ENCODE measurements around the gene NKIRAS2.

- TF ChIP-seq RAD21 (IDR thresholded peaks at IDR 0.05; ENCODE audit: low read length) = no peak
- peak; percentile 82 for TF ChIP-seq CTCF (IDR thresholded peaks at IDR 0.05)
- peak in 1 of 2 experiments; percentile 19; a peak in 1 of 4 replicates for TF ChIP-seq EP300 (IDR thresholded peaks at IDR 0.05; ENCODE audit: borderline replicate concordance in 1 of 2, low read depth in 1 of 2, low read length in 1 of 2)
- TF ChIP-seq NRF1 (IDR thresholded peaks at IDR 0.05; ENCODE audit: low read depth, low read length) = 0 out of 2 replicates have a peak, but pooled peaks have one; percentile 35
- no peak for TF ChIP-seq NFIC (IDR thresholded peaks at IDR 0.05; ENCODE audit: borderline replicate concordance)
These were observed at the start of gene NKIRAS2 for GRCh38 chr17:42019509-42020404.

Measured in SK-N-SH (cell line).